Measurements from ENCODE around the gene PTGER3. TPM values are rescaled to one million over a fixed set of nuclear protein-coding genes. Genes with fewer than 3 reads are reported as not detected.
"Not testable (repeated sequence)": the region's sequence is repeated elsewhere in the genome, so short reads cannot be mapped to it uniquely, and the experiment has no call there.

PTGER3 gene
- total RNA-seq, 3 donors from 2014 or later: 0.10 to 0.14 (median 0.11) TPM

DNA sequence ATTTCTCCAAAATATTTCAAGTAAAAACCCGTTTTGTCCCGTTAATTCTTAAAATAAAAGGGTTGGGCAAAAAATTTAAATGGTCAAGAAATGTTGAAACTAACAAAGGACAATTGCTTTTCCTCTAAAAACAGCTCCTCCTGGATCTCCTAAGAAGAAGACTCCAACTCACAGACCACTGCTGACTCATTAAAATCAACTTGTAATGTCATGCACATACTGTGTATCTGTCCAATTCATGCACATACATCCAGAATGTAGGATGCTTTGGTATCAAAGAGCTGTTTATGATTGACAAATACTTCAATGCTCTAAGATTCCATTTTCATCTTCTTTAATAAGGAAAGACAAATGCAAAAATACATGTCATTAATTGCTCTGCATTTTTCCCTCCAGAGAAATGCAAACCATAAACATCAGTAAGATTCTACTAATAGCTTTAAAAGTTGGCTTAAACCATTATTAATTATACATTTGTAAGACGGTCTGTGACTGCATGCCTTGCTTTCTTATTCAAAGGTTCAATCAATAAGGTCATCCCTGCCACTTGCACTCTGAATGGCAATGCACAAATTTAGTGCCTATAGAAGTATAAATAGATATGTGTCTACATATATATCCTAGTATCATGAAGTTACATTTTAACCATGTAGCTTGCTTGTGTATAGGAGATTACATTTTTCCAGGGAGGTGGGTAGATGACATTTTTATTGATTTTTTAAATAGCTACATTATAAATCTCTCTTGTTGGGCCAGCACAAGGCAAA lies 44.7 kb downstream of the PTGER3 start:
- ATAC-seq: no peak
- no peaks in the 10 kb centered on the region for H3K4me1 Mint-ChIP-seq (ENCODE audit: low read depth)
- DNase-seq: no peak
- no peaks in the 10 kb centered on the region for H3K9me3 Mint-ChIP-seq
- H3K4me3 Mint-ChIP-seq: no peak overlapping the region
- no peaks in the 10 kb centered on the region for H3K36me3 Mint-ChIP-seq (ENCODE audit: insufficient read depth)
- H3K27me3 Mint-ChIP-seq (ENCODE audit: low read depth): peaks cover 8% of the 10 kb centered on the region

- H3K4me3 Mint-ChIP-seq: no peak overlapping the region
- no peaks in the 10 kb centered on the region for H3K4me1 Mint-ChIP-seq (ENCODE audit: low read depth)
- no peaks in the 10 kb centered on the region for H3K9me3 Mint-ChIP-seq
- no peaks in the 10 kb centered on the region for H3K36me3 Mint-ChIP-seq (ENCODE audit: insufficient read depth)
- no peak for ATAC-seq
- H3K27me3 Mint-ChIP-seq (ENCODE audit: low read depth): peaks cover 8% of the 10 kb centered on the region
- DNase-seq: no peak
Observed at GRCh38 chr1:71001624-71002023, 46.0 kb downstream of the PTGER3 start.

- Mint-ChIP-seq H3K27me3 (ENCODE audit: low read depth) (peaks cover 11% of the 10 kb centered on the region), H3K36me3 (ENCODE audit: insufficient read depth) (no peaks in the 10 kb centered on the region), H3K4me1 (ENCODE audit: low read depth) (no peaks in the 10 kb centered on the region), H3K9me3 (no peaks in the 10 kb centered on the region), H3K4me3 (no peak overlapping the region)
- ATAC-seq (no peak), DNase-seq (no peak)
Observed at GRCh38 chr1:70997793-70998192, 49.8 kb downstream of the PTGER3 start.

- Mint-ChIP-seq H3K27me3 (ENCODE audit: low read depth) (peaks cover 6% of the 10 kb centered on the region), H3K36me3 (ENCODE audit: insufficient read depth) (no peaks in the 10 kb centered on the region), H3K9me3 (no peaks in the 10 kb centered on the region), H3K4me3 (no peak overlapping the region), H3K4me1 (ENCODE audit: low read depth) (no peaks in the 10 kb centered on the region)
- ATAC-seq: no peak
- no peak for DNase-seq
Observed at GRCh38 chr1:70994753-70995268, 52.8 kb downstream of the PTGER3 start.

- H3K27me3 Mint-ChIP-seq (ENCODE audit: low read depth): peaks cover 6% of the 10 kb centered on the region
- DNase-seq: no peak
Observed at GRCh38 chr1:70993798-70994197, 53.8 kb downstream of the PTGER3 start.

DNA sequence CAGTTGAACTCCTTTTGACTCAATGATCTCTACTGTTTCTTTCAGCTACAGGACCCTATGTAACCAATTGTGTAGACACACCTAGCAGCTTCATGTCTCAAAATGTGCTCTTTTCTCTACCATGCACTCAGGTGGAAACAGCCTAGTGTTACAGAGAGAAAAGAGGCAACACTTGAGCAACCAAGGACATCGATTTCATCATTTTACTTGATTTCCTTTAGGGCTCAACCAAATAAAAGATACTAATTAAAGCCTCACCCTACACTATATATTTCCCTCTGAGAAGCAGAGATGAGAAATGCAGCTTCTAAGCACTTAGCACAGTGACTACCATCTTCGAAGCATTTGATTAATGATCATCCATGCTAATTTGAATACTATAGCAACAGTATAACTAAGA lies 55.1 kb downstream of the PTGER3 start:
- no peaks in the 10 kb centered on the region for H3K4me1 Mint-ChIP-seq (ENCODE audit: low read depth)
- H3K27me3 Mint-ChIP-seq (ENCODE audit: low read depth): peaks cover 6% of the 10 kb centered on the region
- no peak overlapping the region for H3K4me3 Mint-ChIP-seq
- no peak for ATAC-seq
- H3K9me3 Mint-ChIP-seq: no peaks in the 10 kb centered on the region
- no peak for DNase-seq
- H3K36me3 Mint-ChIP-seq (ENCODE audit: insufficient read depth): no peaks in the 10 kb centered on the region

More at GRCh38 chr1:70993798-70994197, 53.8 kb downstream of the PTGER3 start:
- ATAC-seq: no peak
- Mint-ChIP-seq H3K9me3 (no peaks in the 10 kb centered on the region), H3K4me3 (no peak overlapping the region), H3K4me1 (ENCODE audit: low read depth) (no peaks in the 10 kb centered on the region), H3K36me3 (ENCODE audit: insufficient read depth) (no peaks in the 10 kb centered on the region)

GRCh38 chr1:70990469-70991253 lies 57.0 kb downstream of the PTGER3 start:
- no peak for DNase-seq
- Mint-ChIP-seq H3K4me3 (no peak overlapping the region), H3K9me3 (no peaks in the 10 kb centered on the region)

DNA sequence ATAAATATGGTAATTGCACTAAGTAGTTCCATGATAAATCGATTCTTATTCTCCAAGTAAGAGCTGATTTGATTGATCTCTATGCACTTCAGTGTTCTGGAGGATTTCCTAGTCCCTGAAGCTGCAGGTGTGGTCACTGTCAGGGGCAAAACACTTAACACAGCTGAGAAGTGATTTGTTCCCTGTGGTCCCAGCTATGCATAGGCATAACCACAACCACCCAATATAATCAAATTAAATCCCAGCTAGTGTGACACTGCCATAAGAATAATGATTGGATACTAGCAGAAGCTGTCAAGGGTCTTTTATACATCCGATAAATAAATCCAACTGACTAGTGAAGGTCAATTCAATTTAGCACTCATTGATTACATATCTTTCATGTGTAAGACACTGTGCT lies 60.1 kb downstream of the PTGER3 start:
- no peak for ATAC-seq
- no peak for DNase-seq
- Mint-ChIP-seq H3K27me3 (ENCODE audit: low read depth) (peaks cover 21% of the 10 kb centered on the region), H3K9me3 (no peaks in the 10 kb centered on the region), H3K36me3 (ENCODE audit: insufficient read depth) (no peaks in the 10 kb centered on the region), H3K4me3 (no peak overlapping the region), H3K4me1 (ENCODE audit: low read depth) (no peaks in the 10 kb centered on the region)

More at GRCh38 chr1:70990469-70991253, 57.0 kb downstream of the PTGER3 start:
- Mint-ChIP-seq H3K27me3 (ENCODE audit: low read depth) (peaks cover 9% of the 10 kb centered on the region), H3K4me1 (ENCODE audit: low read depth) (no peaks in the 10 kb centered on the region), H3K36me3 (ENCODE audit: insufficient read depth) (no peaks in the 10 kb centered on the region)
- ATAC-seq: no peak

- H3K36me3 Mint-ChIP-seq (ENCODE audit: insufficient read depth); H3K4me1 Mint-ChIP-seq (ENCODE audit: low read depth); H3K9me3 Mint-ChIP-seq; DNase-seq; ATAC-seq; H3K4me3 Mint-ChIP-seq: not testable (repeated sequence)
- peaks cover 27% of the 10 kb centered on the region for H3K27me3 Mint-ChIP-seq (ENCODE audit: low read depth)
Observed at GRCh38 chr1:70985776-70986225, 61.8 kb downstream of the PTGER3 start.

DNA sequence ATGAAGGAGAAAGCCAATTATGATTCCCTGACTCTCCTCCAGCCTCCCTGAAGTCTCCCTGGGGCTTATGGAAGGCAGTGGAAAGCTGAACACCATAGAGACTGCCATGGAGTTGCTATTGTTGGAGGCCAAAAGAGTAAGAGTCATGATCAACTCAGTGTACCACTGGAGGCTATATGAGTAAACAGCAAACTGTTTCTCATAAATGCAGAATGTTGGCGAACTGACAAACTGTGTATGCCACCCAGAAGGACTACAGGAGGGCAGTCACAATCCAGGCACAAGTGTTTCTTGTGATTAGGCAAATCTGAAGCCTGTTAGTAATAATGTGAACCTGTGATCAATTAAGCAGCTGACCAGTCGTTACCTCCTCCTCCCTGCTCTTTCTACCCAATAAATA lies 62.3 kb downstream of the PTGER3 start:
- not testable (repeated sequence) for H3K9me3 Mint-ChIP-seq; H3K4me3 Mint-ChIP-seq; ATAC-seq; DNase-seq; H3K36me3 Mint-ChIP-seq (ENCODE audit: insufficient read depth); H3K4me1 Mint-ChIP-seq (ENCODE audit: low read depth)
- H3K27me3 Mint-ChIP-seq (ENCODE audit: low read depth): peaks cover 27% of the 10 kb centered on the region

DNA sequence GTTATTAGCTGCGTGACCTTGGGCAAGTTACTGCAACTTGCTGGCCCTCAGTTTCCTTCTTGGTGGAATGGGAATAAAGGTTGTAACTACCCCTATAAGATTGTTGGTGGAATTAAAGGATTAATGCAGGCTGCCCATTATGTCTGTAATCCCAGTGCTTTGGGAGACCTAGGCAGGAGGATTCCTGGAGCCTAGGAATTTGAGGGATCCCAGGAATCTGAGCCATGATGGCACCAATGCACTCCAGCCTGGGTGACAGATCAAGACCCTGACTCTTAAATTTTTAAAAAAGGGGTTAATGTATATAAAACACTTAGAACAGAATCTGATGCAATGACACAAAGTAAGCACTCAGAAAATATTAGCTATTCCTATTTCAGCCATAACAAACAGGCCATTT lies 67.3 kb downstream of the PTGER3 start:
- H3K36me3 Mint-ChIP-seq (ENCODE audit: insufficient read depth): no peaks in the 10 kb centered on the region
- H3K27me3 Mint-ChIP-seq (ENCODE audit: low read depth): peaks cover 24% of the 10 kb centered on the region
- H3K4me1 Mint-ChIP-seq (ENCODE audit: low read depth): no peaks in the 10 kb centered on the region
- ATAC-seq (no peak), DNase-seq (no peak)
- H3K9me3 Mint-ChIP-seq: no peaks in the 10 kb centered on the region
- no peak overlapping the region for H3K4me3 Mint-ChIP-seq

- ATAC-seq: no peak
- Mint-ChIP-seq H3K4me1 (ENCODE audit: low read depth) (no peaks in the 10 kb centered on the region), H3K27me3 (ENCODE audit: low read depth) (peaks cover 22% of the 10 kb centered on the region), H3K9me3 (no peaks in the 10 kb centered on the region), H3K4me3 (no peak overlapping the region), H3K36me3 (ENCODE audit: insufficient read depth) (no peaks in the 10 kb centered on the region)
- no peak for DNase-seq
Observed at GRCh38 chr1:70979881-70980280, 67.7 kb downstream of the PTGER3 start.

DNA sequence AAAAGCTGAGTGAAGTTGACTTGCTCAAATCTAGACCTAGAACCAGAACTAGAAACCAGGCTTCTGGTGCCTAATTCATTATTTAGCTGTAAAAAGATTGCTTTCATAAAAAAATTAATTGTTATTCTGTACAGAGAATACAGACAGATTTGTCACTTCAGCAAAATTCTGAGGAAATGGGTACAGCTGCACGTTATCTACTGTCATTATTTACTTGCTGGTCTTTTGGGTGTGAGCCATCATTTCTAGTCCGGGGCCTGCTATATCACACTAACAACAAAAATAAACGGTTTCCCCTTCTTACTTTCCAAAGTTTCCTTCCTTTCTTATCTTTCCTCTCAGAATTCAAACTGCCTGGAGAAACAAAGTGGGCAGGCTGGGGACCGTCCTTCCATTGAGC lies 68.3 kb downstream of the PTGER3 start:
- no peak overlapping the region for H3K4me3 Mint-ChIP-seq
- peaks cover 21% of the 10 kb centered on the region for H3K27me3 Mint-ChIP-seq (ENCODE audit: low read depth)
- H3K4me1 Mint-ChIP-seq (ENCODE audit: low read depth): no peaks in the 10 kb centered on the region
- no peak for DNase-seq
- no peaks in the 10 kb centered on the region for H3K36me3 Mint-ChIP-seq (ENCODE audit: insufficient read depth)
- ATAC-seq: no peak
- no peaks in the 10 kb centered on the region for H3K9me3 Mint-ChIP-seq

DNA sequence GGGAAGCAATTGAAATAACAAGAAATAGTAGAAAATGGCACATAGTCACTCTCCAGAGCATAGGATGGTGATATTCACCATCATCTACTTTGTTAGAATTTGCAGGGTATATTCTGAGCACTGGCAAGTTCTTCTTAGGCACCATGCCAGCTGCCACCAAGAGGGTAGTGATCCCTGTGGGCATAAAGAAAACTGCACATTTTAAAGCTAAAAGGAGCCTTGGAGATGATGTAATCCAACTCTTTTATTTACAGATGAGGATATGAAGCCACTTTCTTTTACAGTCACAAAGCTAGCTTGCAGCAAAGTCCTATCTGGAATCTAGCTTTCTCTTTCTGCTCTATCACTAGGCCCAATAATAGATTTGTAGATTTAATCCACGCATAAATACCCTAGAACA lies 69.0 kb downstream of the PTGER3 start:
- DNase-seq (no peak), ATAC-seq (no peak)
- Mint-ChIP-seq H3K4me3 (no peak overlapping the region), H3K4me1 (ENCODE audit: low read depth) (no peaks in the 10 kb centered on the region), H3K9me3 (no peaks in the 10 kb centered on the region), H3K27me3 (ENCODE audit: low read depth) (peaks cover 19% of the 10 kb centered on the region), H3K36me3 (ENCODE audit: insufficient read depth) (no peaks in the 10 kb centered on the region)

DNA sequence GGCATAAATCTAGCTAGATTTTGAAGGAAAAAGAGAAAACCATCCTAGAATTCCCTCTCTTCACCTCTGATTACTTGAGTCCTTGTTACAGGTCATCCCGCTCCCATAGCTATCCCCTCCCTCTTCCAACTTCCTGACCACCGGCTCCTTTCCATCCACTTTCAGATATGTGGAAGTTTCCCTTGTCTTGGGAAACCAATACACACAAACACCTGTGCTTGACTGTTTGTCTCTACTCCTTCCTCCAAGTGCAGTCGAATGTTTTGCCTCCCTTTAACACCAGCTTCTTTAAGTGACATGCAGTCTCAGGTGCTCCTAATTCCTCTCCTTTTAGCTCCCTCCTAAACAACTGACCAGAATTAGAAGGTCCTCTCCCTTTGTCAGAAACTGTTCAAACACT lies 70.0 kb downstream of the PTGER3 start:
- ATAC-seq (no peak), DNase-seq (no peak)
- H3K4me1 Mint-ChIP-seq (ENCODE audit: low read depth): no peaks in the 10 kb centered on the region
- H3K9me3 Mint-ChIP-seq: no peaks in the 10 kb centered on the region
- H3K36me3 Mint-ChIP-seq (ENCODE audit: insufficient read depth): no peaks in the 10 kb centered on the region
- H3K27me3 Mint-ChIP-seq (ENCODE audit: low read depth): peaks cover 9% of the 10 kb centered on the region
- no peak overlapping the region for H3K4me3 Mint-ChIP-seq

Data from activated T-cell treated with anti-CD3 and anti-CD28 coated beads, Interleukin-2, amount 50 U/mL, for 4 hours (primary cell).